ENCODE results near the gene TRDN.
"Not testable (repeated sequence)": the region's sequence is repeated elsewhere in the genome, so short reads cannot be mapped to it uniquely, and the experiment has no call there.

TRDN gene

DNA sequence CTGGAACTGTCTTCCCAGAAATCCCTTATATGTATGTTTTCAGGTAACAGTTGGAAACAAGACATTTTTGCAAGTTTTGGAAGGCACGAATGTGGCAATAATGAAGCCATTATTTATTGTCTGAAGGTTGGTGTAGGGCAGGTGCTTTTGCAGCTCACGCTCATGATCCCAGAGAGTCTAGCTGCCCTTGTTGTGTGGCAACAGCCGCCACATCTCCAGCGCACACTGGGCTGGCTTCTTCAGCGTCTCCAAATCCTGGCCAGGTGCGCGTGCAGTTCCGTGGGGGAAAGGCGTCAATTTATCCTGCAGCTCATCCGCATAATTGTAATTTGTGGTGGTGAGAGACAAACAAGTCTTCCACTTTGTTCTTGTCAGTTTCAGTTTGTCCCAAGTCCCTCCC lies 71.2 kb downstream of the TRDN start:
- DNase-seq (ENCODE audit: low read depth) = no peak
- TF ChIP-seq, protein P1, sequence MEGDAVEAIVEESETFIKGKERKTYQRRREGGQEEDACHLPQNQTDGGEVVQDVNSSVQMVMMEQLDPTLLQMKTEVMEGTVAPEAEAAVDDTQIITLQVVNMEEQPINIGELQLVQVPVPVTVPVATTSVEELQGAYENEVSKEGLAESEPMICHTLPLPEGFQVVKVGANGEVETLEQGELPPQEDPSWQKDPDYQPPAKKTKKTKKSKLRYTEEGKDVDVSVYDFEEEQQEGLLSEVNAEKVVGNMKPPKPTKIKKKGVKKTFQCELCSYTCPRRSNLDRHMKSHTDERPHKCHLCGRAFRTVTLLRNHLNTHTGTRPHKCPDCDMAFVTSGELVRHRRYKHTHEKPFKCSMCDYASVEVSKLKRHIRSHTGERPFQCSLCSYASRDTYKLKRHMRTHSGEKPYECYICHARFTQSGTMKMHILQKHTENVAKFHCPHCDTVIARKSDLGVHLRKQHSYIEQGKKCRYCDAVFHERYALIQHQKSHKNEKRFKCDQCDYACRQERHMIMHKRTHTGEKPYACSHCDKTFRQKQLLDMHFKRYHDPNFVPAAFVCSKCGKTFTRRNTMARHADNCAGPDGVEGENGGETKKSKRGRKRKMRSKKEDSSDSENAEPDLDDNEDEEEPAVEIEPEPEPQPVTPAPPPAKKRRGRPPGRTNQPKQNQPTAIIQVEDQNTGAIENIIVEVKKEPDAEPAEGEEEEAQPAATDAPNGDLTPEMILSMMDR (IDR thresholded peaks at IDR 0.05; ENCODE audit: low read depth, low read length, missing control alignments) = no peak
- no peak overlapping the region for H3K4me3 ChIP-seq (ENCODE audit: low read depth, low read length)

DNA sequence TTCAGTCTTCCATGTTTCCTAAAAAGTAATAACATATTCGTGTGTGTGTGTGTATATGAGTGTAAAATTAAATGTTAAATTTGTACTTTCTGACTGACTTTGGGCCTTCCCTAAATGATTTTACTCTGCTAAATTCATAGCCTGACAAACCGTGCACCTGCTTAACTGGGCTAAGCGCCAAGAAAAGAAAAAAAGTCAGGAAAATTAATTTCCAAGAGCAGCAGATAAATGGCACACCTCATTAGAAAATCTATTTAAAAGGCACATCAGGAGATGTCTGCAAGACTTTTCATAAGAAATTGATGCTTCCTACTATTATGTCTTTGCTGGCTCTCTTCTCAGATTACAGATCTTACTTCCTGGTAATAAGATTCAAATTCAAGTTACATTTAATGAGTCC lies 72.4 kb downstream of the TRDN start:
- no peak overlapping the region for H3K4me3 ChIP-seq (ENCODE audit: low read depth, low read length)
- TF ChIP-seq, protein P1 (IDR thresholded peaks at IDR 0.05; ENCODE audit: low read depth, low read length, missing control alignments) = no peak
- no peak for DNase-seq (ENCODE audit: low read depth)

DNA sequence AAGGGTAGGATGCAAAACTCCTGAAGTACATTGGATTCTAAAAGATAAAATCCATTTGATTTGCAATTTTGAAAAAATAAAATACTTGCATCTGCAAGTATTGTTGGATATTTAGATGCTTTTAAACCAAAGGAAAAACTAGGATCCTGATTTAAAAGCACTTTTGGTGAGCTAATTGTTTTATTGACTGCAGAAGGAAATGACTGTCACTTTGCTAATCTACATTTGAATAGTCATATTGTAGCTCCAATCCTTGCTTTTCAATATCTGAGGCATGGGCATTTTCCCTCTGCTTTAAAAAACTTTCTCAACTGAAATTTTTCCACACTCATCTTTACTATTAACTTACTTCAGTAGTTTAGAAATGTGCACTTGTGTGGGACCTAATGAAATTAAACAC lies 74.1 kb downstream of the TRDN start:
- no peak for DNase-seq (ENCODE audit: low read depth)

DNA sequence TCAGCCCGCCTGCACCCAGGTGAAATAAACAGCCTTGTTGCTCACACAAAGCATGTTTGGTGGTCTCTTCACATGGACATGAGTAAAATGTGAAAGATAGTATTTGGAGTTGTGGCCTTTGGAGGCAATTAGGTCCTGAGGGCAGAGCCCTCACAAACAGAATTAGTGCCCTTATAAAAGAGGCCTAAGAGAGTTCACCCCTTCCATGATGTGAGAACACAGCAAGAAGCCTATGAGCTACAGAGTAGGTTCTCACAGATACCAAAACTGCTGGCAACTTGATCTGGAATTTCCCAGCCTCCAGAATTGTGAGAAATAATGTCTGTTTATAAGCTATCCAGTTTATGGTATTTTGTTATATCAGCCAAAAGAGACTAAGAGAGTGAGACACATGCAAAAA lies 74.5 kb downstream of the TRDN start:
- H3K4me3 ChIP-seq (ENCODE audit: low read depth, low read length) = no peak overlapping the region
- TF ChIP-seq, protein P1 (IDR thresholded peaks at IDR 0.05; ENCODE audit: low read depth, low read length, missing control alignments) = no peak

More for the DNA sequence above, 74.1 kb downstream of the TRDN start:
- H3K4me3 ChIP-seq (ENCODE audit: low read depth, low read length) = no peak overlapping the region
- TF ChIP-seq, protein P1 (IDR thresholded peaks at IDR 0.05; ENCODE audit: low read depth, low read length, missing control alignments) = no peak

DNA sequence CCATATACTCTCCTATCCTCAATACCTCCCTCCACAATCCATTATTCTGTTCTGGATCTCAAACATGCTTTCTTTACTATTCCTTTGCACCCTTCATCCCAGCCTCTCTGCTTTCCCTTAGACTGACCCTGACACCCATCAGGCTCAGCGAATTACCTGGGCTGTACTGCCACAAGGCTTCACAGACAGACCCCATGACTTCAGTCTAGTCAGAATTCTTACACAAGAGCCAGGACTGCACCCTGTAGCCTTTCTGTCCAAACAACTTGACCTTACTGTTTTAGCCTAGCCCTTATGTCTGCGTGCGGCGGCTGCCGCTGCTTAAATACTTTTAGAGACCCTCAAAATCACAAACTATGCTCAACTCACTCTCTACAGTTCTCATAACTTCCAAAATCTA lies 76.9 kb downstream of the TRDN start:
- H3K4me3 ChIP-seq (ENCODE audit: low read depth, low read length); DNase-seq (ENCODE audit: low read depth): not testable (repeated sequence)

More for the DNA sequence above, 74.5 kb downstream of the TRDN start:
- DNase-seq (ENCODE audit: low read depth) = no peak

DNA sequence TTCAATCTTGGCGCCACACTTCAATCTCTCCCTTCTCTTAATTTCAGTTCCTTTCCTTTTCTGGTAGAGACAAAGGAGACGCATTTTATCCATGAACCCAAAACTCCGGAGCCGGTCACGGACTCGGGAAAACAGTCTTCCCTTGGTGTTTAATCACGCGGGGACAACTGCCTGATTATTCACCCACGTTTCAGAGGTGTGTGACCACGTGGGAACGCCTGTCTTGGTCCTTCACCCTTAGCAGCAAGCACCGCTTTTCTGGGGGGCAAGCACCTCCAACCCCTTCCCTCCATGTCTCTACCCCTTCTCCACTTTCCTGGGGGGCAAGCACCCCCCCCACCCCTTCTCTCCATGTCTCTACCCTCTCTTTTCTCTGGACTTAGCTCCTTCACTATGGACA lies 79.3 kb downstream of the TRDN start:
- not testable (repeated sequence) for H3K4me3 ChIP-seq (ENCODE audit: low read depth, low read length); DNase-seq (ENCODE audit: low read depth)

DNA sequence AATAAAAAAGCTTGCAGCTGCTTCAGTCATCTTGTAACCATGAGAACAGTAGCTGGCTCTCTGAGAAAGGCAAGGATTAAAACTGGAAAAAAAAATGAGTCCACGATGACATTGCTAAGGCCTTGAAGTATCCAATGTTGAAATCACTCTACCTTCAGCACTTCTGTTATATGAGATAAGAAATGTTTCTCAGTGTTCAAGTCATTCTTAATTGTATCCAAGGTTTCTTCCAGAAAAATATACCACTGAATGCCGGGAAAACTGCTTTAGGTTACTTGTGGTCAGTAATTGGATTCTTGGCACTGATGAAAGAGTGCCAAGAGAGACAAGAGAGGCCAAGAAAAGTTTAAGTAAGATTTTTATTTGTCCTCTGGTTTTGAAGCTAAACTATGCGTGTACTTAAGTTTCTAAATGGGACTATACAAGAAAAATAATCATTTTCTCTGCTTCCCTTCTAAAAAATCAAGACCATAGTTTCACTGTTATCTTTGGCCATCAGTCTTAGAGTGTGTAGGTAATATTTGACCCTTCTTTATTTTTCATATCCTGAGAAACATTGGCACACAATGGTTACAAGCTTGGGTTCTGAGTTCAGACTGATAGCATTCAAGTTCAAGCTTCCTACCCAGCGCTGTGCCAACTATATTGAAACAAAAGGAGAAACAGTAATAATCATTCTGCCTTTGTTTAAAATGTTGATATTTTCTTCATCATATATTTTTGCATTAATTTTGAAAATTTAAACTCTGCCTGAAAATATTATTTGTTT lies 84.6 kb downstream of the TRDN start:
- no peak for DNase-seq (ENCODE audit: low read depth)
- TF ChIP-seq, protein P1 (IDR thresholded peaks at IDR 0.05; ENCODE audit: low read depth, low read length, missing control alignments) = no peak
- H3K4me3 ChIP-seq (ENCODE audit: low read depth, low read length) = no peak overlapping the region

DNA sequence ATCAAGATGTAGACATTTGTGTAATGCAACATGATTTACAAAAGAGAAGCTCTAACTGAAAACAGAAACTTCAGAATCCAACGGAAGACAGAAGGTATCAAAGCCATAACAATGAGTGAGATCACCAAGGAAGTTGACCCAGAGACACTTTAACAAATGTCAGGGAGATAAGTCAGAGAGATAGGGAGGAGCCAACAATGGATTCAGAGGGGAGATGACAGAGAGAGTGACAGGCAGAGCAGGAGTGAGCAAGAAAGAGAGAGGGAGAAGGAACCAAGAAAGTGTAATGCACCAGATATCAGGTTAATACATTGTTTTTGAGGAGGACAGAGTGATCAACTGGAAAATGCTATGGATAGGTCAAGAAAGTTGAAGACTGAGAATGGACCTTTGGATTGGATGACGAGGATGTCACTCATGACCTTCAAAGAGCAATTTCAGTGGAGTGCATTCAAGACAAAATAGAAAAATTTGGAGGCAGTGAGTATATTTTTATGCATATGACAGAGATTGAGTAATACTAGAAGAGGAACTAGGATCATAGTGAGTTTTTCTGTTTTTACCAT lies 86.6 kb downstream of the TRDN start:
- no peak overlapping the region for H3K4me3 ChIP-seq (ENCODE audit: low read depth, low read length)
- no peak for DNase-seq (ENCODE audit: low read depth)
- TF ChIP-seq, protein P1 (IDR thresholded peaks at IDR 0.05; ENCODE audit: low read depth, low read length, missing control alignments) = no peak

Data from GM12864 (cell line).